Measurements from ENCODE around the gene TEX14.

Gene TEX14

GRCh38 chr17:58530655-58531054 lies 161.2 kb downstream of the TEX14 start:
- DNase-seq (ENCODE audit: insufficient read length, low spot score) (no peak), FAIRE-seq (no peak)

- no peak for DNase-seq (ENCODE audit: insufficient read length, low spot score)
- FAIRE-seq: no peak
Measured at GRCh38 chr17:58529275-58529674, 162.6 kb downstream of the TEX14 start.

- DNase-seq (ENCODE audit: insufficient read length, low spot score) (no peak), FAIRE-seq (peak; percentile 46)
Measured at GRCh38 chr17:58528443-58528842, 163.4 kb downstream of the TEX14 start.

GRCh38 chr17:58527949-58528348 lies 163.9 kb downstream of the TEX14 start:
- FAIRE-seq (peak; percentile 70), DNase-seq (ENCODE audit: insufficient read length, low spot score) (no peak)

GRCh38 chr17:58527306-58527705 lies 164.5 kb downstream of the TEX14 start:
- FAIRE-seq (peak; percentile 77), DNase-seq (ENCODE audit: insufficient read length, low spot score) (no peak)

GRCh38 chr17:58525239-58525638 lies 166.6 kb downstream of the TEX14 start:
- DNase-seq (ENCODE audit: insufficient read length, low spot score): peak; percentile 81
- peak; percentile 94 for FAIRE-seq

- no peak for FAIRE-seq
- no peak for DNase-seq (ENCODE audit: insufficient read length, low spot score)
Measured at GRCh38 chr17:58521680-58522079, 170.2 kb downstream of the TEX14 start.

GRCh38 chr17:58520843-58521430 lies 170.9 kb downstream of the TEX14 start:
- DNase-seq (ENCODE audit: insufficient read length, low spot score): no peak
- FAIRE-seq: no peak

GRCh38 chr17:58517928-58518609 lies 173.8 kb downstream of the TEX14 start:
- DNase-seq (ENCODE audit: insufficient read length, low spot score): peak; percentile 100
- FAIRE-seq: peak; percentile 100

- no peak for FAIRE-seq
- no peak for DNase-seq (ENCODE audit: insufficient read length, low spot score)
Measured at GRCh38 chr17:58517378-58517927, 174.4 kb downstream of the TEX14 start.

- DNase-seq (ENCODE audit: insufficient read length, low spot score) (no peak), FAIRE-seq (no peak)
Measured at GRCh38 chr17:58516644-58517377, 175.0 kb downstream of the TEX14 start.

GRCh38 chr17:58515286-58515685 lies 176.6 kb downstream of the TEX14 start:
- FAIRE-seq (no peak), DNase-seq (ENCODE audit: insufficient read length, low spot score) (no peak)

- no peak for FAIRE-seq
- no peak for DNase-seq (ENCODE audit: insufficient read length, low spot score)
Measured at GRCh38 chr17:58514770-58515157, 177.1 kb downstream of the TEX14 start.

- peak; percentile 88 for FAIRE-seq
- DNase-seq (ENCODE audit: insufficient read length, low spot score): peak; percentile 92
Measured at GRCh38 chr17:58513965-58514769, 177.7 kb downstream of the TEX14 start, which contains the start of gene MTMR4. Gene MTMR4, minus strand, starts transcription at chr17:58514638. Its CDS starts 231 bp downstream, at chr17:58514407.

GRCh38 chr17:58513267-58513964 lies 178.4 kb downstream of the TEX14 start:
- no peak for FAIRE-seq
- no peak for DNase-seq (ENCODE audit: insufficient read length, low spot score)

GRCh38 chr17:58510075-58510474 lies 181.8 kb downstream of the TEX14 start:
- DNase-seq (ENCODE audit: insufficient read length, low spot score): no peak
- FAIRE-seq: no peak

- no peak for FAIRE-seq
- no peak for DNase-seq (ENCODE audit: insufficient read length, low spot score)
Measured at GRCh38 chr17:58508341-58509067, 183.3 kb downstream of the TEX14 start.

GRCh38 chr17:58507123-58507634 lies 184.7 kb downstream of the TEX14 start:
- FAIRE-seq (no peak), DNase-seq (ENCODE audit: insufficient read length, low spot score) (no peak)

Measured in HTR-8/SVneo (cell line).